LHCN-M2 (cell line): ENCODE data around the gene OBSCN. TPM values are rescaled to one million over a fixed set of nuclear protein-coding genes. Genes with fewer than 3 reads are reported as not detected.

Source experiments
- DNase-seq: peaks from one replicate; pipeline ENCODE4 v3.0.0-alpha.2; 2012; ENCODE audit warnings: low read depth
- total RNA-seq: library from RNA; depleted of rRNA; stranded (reverse); fragments of >200 nt; gene quantifications from 2 replicates; pipeline ENCODE4 v1.2.3, GENCODE V29; 2014

The OBSCN gene
- total RNA-seq, 1 experiment from 2014 or later: 2.1 TPM

DNA sequence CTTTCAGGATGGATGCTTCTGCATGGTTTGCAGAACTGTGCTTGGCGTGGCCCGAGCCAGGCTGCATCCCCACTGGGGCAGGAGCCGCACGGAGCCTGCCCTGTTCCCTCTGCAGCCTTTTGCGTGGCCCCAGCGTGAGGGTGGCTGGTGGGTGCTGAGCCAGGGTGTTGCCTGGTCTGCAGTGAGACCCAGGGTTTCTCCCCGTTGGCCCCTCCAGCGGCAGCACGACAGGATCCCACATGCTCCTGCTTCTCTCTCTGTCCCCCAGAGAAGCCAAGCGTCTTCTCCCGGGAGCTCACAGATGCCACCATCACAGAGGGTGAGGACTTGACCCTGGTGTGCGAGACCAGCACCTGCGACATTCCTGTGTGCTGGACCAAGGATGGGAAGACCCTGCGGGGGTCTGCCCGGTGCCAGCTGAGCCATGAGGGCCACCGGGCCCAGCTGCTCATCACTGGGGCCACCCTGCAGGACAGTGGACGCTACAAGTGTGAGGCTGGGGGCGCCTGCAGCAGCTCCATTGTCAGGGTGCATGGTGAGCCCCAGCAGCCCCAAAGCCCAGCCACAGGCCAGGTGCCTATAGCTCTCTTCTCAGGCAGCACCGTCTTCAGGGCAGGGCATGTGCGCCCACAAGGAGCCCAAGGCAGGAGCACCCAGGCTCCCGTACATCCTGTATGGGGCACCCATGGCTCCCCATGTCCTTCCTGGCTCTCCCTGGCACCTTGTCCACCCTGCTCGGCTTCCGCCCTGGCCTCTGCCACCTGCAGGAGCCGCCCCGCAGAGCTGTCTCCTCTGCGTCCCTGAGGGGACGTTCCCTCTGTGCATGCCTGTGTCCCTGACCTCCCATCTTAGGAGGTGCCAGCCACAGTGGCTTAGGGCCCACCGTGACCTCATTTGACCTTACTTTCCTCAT, 78.9 kb downstream of the OBSCN start:
- no peak for DNase-seq

DNA sequence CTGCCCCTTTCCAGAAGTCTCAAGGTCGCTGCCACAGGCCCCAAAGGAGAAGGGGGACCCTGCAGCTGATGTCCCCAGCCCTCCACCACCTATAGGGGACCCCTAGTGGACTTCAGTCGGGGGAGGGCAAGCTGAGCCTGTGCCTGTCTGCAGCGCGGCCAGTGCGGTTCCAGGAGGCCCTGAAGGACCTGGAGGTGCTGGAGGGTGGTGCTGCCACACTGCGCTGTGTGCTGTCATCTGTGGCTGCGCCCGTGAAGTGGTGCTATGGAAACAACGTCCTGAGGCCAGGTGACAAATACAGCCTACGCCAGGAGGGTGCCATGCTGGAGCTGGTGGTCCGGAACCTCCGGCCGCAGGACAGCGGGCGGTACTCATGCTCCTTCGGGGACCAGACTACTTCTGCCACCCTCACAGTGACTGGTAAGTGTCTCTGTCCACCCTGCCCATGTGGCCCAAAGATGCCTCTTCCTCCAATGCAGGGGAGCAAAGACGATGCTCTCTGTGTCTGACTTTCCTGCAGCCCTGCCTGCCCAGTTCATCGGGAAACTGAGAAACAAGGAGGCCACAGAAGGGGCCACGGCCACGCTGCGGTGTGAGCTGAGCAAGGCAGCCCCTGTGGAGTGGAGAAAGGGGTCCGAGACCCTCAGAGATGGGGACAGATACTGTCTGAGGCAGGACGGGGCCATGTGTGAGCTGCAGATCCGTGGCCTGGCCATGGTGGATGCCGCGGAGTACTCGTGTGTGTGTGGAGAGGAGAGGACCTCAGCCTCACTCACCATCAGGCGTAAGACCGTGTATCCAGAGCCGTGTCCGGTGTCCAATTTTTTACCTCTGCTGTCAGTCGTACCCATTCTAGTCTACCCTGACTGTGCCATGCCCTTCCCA, 79.9 kb downstream of the OBSCN start:
- no peak for DNase-seq

DNA sequence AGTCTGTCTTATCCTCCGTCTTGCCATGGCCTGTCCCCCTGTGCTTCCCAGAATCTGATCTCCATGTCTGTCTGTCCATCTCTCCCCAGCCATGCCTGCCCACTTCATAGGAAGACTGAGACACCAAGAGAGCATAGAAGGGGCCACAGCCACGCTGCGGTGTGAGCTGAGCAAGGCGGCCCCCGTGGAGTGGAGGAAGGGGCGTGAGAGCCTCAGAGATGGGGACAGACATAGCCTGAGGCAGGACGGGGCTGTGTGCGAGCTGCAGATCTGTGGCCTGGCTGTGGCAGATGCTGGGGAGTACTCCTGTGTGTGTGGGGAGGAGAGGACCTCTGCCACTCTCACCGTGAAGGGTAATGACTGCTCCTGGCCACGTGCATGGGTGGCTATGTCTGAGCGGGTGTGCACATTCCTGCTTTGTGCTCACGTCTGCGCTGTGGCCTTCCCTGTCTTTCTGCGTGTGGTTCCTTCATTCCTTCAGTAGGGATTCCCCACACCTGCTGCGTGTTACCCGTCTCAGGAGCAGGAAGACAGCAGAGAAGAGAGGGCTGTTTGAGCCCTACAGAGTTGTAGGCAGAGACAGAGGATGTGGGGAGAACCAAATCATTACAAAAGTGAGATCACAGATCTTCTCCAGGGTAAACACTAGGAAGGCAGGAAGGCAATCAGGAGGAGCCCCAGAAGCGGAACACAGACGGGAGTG, 80.8 kb downstream of the OBSCN start:
- DNase-seq: no peak

DNA sequence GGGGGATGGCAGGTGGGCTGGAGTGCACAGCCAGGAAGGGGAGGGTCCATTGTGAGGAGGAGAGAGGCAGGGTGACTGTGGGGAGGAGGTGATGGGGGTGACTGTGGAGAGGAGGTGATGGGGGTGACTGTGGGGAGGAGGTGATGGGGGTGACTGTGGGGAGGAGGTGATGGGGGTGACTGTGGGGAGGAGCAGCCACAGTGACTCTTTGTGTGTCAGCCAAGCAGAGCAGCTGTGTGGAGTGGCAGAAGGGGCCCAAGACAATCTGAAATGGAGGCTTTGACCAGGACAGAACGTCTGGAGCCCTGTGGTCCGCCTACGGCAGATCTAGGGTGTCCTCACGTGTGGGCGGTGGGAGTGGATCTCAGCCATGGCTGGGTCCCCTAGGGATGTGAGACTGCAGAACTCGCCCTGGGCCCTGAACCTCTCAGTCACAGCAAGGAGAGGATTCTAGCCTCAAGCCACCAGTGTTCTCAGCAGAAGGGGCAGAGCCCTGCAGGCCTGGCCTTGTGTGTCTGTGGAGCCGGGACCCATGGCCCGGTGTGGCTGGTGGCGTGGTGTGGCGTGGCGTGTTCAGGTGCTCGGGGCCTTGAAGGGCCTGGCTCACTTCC, 81.5 kb downstream of the OBSCN start:
- DNase-seq: no peak

DNA sequence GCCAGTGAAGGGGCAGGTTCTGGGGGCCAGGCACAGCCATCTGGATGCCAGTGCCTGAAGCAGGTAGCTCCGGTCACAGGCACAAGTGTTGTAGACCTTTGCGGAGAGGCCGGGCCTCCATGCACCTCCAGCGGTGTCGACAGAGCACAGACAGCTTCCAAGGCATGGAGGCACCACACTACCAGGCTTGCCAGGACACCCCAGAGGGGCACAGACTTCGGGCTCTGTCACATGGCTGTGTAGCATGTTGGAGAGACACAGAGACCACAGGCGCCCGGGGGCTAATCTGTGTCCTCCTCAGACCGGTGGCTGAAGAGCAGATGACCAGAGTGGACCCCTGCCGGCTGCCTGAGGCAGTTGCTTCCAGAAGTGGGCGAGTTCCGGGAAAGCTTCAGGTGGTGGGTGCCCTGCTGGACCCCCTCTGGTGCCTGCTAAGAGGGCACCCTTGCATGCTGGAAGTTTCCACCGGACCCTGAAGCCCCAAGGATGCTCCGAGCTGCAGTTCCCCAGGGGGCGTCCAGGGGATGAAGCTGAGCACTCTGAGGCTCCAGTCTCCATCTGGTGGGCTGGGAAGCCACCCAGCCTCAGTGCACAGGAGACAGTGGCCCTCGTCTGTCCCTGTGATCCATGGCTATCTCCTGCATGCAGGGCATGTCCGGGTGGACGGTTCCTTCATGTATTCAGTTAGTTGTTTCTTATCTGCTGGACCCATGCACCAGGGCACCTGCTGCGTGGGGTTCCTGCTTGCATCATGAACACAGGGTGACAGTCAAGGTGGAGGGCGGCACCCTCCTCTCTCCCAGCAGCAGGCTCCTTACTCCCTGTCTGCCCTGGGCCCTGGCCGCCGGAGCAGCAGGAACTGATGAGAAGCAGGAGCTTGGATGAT, 82.4 kb downstream of the OBSCN start:
- no peak for DNase-seq

DNA sequence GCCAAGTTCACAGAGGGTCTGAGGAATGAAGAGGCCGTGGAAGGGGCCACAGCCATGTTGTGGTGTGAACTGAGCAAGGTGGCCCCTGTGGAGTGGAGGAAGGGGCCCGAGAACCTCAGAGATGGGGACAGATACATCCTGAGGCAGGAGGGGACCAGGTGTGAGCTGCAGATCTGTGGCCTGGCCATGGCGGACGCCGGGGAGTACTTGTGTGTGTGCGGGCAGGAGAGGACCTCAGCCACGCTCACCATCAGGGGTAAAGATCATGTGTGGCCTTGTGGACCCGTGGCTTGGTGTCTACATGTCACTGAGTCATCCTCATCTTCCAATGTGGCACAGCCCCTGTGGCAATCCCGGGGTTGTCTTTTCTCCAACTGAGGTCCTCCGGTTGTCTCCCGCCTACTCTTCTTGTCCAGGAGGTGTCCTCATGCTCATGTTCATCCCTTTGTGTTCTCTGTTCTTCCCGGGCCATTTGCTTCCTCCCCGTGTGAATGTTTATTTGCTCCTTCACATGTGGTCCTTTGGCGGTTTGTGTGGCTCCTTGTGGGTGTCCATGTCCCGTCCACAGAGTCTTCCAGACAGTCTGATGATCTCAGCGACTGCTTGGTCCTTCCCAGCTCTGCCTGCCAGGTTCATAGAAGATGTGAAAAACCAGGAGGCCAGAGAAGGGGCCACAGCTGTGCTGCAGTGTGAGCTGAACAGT, 84.2 kb downstream of the OBSCN start:
- no peak for DNase-seq

DNA sequence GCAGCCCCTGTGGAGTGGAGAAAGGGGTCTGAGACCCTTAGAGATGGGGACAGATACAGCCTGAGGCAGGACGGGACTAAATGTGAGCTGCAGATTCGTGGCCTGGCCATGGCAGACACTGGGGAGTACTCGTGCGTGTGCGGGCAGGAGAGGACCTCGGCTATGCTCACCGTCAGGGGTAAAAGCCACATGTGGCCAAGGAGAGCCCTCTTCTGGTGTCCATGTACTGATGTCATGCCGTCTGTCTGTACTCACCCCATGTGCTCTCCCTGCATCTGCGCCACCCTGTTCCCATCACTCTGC, 84.7 kb downstream of the OBSCN start:
- no peak for DNase-seq

DNA sequence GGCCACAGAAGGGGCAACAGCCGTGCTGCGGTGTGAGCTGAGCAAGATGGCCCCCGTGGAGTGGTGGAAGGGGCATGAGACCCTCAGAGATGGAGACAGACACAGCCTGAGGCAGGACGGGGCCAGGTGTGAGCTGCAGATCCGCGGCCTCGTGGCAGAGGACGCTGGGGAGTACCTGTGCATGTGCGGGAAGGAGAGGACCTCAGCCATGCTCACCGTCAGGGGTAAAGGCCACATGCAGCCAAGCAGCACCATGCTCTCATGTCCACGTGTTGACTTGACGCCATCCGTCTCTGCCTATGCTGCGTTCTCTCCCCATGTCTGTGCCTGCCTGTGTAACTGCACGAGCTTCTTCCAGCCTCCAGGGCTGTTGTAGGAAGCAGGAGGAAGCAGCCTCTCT, 85.5 kb downstream of the OBSCN start:
- DNase-seq: no peak

DNA sequence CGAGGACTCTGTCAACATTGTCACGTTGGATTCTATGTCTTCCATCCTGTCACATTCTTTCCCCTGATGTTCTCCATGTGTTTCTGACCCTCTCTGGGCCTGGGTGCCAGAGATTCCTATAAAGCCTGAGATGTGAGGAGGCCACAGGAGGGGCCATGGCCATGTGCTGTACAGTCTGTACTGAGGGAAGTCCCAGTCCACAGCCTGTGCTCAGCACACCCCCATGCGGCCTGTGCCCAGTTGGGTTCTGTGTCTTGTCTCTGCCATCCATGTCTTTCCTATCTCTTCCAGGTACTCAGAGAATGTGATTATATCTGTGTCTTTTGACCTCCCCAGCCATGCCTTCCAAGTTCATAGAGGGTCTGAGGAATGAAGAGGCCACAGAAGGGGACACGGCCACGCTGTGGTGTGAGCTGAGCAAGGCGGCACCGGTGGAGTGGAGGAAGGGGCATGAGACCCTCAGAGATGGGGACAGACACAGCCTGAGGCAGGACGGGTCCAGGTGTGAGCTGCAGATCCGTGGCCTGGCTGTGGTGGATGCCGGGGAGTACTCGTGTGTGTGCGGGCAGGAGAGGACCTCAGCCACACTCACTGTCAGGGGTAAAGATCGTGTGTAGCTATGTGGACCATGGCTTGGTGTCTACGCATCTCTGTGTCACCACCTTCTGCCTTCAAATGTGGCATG, 86.1 kb downstream of the OBSCN start:
- DNase-seq: no peak

DNA sequence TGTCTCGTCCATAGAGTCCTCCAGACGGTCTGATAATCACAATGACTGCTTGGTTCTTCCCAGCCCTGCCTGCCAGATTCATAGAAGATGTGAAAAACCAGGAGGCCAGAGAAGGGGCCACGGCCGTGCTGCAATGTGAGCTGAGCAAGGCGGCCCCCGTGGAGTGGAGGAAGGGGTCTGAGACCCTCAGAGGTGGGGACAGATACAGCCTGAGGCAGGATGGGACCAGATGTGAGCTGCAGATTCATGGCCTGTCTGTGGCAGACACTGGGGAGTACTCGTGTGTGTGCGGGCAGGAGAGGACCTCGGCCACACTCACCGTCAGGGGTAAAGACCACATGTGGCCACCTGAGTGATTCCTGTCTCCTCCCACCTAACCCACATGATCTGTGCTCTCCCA, 86.9 kb downstream of the OBSCN start:
- DNase-seq: no peak

DNA sequence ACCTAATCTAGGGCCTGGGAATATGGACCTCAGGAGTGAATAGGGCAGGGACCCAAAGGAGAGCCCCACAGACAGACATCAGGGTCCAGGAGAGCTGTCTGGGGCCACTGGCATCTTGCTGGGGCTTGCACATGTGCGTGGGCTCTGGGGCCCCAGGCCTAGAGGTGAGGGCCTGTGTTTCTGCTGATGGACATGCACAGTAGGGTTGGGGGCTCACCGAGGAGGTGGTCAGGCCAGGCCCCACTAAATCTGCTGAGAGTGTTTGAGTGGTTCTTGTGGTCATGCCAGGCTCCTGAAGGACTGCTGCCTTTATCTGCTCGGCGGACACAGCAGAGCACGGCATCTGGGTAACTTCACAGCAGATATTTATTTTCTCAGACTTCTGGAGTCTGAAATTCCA, 87.4 kb downstream of the OBSCN start:
- DNase-seq: no peak

DNA sequence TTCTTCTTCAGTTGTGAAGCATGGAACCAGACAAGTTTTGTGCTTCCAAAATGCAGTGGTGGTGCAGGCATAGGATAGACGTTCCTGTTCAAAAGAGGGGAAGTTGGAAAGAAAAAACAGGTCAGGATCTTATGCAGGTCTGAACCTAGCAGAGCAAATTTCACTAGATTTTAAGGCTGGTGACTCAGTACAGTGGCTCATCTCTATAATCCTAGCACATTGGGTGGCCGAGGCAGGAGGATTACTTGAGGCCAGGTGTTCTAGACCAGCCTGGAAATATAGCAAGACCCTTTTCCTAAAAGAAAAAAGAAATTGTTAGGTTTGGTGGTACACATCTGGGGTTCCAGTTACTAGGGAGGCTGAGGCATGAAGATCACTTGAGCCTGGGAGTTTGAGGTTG, 88.1 kb downstream of the OBSCN start:
- DNase-seq: no peak

DNA sequence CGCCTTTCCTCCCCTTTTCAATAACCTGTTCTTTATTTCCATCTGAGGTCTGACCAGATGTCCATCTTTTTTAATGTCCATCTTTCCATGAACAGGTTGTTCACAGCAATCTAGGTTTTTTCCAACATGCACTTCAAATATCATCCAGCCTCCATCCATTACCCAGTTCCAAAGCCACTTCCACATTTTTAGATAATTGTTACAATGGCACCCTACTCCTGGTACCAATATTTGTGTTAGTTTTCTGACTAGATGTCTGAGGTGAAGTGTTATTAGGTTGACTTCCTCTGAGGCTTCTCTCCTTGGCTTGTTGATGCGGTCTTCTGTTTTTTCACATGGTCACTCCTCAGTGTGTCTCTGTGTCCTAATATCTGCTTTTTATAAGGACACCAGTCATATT, 89.4 kb downstream of the OBSCN start:
- DNase-seq: no peak

DNA sequence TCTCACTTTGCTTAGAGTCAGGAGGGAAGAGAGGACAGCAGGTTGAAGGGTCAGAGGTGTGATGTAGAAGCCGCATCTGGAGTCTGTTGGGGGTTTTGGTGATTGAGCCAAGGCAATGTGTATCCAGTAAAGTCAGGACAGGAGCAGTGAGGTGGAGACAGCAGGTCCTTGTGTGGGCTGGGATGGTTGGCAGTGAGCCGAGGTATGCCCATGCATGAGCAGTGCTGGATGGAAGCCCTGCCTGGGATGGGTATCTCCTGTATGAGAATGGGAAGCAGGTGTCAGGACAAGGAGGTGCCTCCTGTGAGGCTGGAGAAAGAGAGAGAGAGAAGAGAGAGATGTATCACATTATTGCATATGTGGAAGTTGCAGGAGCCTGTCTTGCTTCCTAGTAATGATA, 90.0 kb downstream of the OBSCN start:
- DNase-seq: no peak

DNA sequence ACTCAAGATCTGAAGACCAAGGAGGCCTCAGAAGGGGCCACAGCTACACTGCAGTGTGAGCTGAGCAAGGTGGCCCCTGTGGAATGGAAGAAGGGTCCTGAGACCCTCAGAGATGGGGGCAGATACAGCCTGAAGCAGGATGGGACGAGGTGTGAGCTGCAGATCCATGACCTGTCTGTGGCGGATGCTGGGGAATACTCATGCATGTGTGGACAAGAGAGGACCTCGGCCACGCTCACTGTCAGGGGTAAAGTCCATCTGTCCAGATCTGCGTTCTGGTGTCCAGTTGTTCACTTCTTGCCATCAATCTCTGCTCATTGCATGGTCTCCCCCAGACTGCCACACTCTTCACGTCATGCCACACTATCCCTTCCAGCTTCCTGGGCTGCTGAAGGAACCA, 90.6 kb downstream of the OBSCN start:
- DNase-seq: no peak

DNA sequence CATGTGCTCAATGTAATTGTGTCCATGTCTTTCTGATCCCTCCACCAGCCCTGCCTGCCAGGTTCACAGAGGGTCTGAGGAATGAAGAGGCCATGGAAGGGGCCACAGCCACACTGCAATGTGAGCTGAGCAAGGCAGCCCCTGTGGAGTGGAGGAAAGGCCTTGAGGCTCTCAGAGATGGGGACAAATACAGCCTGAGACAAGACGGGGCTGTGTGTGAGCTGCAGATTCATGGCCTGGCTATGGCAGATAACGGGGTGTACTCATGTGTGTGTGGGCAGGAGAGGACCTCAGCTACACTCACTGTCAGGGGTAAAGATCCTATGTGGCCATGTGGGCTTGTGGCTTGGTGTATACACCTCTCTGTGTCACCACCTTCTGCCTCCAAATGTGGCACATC, 91.4 kb downstream of the OBSCN start:
- DNase-seq: no peak

DNA sequence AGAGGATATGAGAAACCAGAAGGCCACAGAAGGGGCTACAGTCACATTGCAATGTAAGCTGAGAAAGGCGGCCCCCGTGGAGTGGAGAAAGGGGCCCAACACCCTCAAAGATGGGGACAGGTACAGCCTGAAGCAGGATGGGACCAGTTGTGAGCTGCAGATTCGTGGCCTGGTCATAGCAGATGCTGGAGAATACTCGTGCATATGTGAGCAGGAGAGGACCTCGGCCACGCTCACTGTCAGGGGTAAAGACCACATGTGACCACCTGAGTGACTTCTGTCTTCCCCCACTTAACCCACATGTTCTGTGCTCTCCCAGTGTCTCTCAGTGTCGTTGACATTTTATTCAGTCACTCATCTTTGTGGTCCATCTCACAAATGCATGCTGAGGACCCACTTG, 92.1 kb downstream of the OBSCN start:
- no peak for DNase-seq

DNA sequence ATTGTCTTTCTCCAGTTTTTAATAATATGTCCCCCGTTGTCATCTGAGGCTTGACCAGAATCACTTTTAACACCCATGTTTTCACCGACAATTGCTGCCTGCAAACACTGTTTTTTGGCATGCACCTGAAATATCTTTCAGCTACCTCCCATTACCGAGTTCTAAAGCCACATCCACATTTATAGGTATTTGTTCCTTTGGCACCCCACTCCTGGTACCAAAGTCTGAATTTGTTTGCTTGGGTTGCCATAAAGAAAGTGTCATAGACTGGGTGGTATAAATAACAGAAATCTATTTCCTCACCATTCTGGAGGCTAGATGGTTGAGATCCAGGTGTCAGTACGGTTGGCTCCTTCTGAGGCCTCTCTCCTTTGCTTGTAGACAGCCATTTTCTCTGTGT, 94.2 kb downstream of the OBSCN start:
- DNase-seq: no peak

DNA sequence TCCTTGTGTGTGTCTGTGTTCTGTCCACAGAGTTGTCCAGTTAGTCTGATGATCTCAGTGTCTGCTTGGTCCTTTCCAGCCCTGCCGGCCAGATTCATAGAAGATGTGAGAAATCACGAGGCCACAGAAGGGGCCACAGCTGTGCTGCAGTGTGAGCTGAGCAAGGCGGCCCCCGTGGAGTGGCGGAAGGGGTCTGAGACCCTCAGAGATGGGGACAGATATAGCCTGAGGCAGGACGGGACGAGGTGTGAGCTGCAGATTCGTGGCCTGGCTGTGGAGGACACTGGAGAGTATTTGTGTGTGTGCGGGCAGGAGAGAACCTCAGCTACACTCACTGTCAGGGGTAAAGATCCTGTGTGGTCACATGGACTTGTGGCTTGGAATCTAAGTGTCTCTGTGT, 95.8 kb downstream of the OBSCN start:
- DNase-seq: no peak

DNA sequence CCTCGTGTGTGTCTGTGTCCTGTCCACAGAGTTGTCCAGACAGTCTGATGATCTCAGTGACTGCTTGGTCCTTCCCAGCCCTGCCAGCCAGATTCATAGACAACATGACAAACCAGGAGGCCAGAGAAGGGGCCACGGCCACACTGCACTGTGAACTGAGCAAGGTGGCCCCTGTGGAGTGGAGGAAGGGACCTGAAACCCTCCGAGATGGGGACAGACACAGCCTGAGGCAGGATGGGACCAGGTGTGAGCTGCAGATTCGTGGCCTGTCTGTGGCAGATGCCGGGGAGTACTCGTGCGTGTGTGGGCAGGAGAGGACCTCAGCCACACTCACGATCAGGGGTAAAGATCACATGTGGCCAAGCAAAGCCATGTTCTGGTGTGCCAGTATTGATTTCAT, 96.4 kb downstream of the OBSCN start:
- no peak for DNase-seq
